Gastrocnemius medialis (tissue), 4 donors: ENCODE measurements around the gene TBX5.

ENCODE experiments used
- POLR2A ChIP-seq, 2 donors: fragments of 450-650 bp; IDR thresholded peaks; one replicate each; pipeline ENCODE4 v1.6.1; 2017; ENCODE audit warnings: antibody characterized with exemption in 2 of 2, mild to moderate bottlenecking in 2 of 2, moderate library complexity in 2 of 2
- TF ChIP-seq, protein P1 (sequence below), 5 experiments: fragments of 450-650 bp in 3 of 5; fragments of 200-600 bp in 2 of 5; sonication (generic) in 2 of 5; IDR thresholded peaks in 4 of 5; conservative IDR thresholded peaks in 1 of 5; 1 replicate in 4 of 5; 2 replicates in 1 of 5; pipeline ENCODE4 v1.5.1; 2016 to 2019; ENCODE audit warnings: antibody characterized with exemption in 5 of 5, mild to moderate bottlenecking in 3 of 5, moderate library complexity in 3 of 5

DNA sequence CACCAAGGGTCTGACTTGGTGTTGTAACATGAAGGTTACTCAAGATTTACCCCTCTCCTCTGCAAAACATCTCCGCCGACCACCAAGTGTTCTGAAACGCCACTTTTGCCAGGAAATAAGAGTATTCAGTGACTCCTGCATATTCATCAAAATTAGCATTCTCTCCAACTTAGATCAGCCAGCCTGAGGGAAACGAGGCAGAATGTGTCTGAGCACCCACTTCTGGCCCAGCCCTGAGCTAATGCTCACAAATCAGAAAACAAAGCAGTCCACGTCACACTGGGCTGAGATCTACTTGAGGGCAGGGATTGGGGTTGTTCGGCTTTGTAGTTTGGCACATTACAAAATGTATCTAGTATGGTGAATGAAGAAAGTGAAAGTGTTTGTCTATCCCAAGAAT lies 64.3 kb downstream of the TBX5 start:
- TF ChIP-seq, protein P1, sequence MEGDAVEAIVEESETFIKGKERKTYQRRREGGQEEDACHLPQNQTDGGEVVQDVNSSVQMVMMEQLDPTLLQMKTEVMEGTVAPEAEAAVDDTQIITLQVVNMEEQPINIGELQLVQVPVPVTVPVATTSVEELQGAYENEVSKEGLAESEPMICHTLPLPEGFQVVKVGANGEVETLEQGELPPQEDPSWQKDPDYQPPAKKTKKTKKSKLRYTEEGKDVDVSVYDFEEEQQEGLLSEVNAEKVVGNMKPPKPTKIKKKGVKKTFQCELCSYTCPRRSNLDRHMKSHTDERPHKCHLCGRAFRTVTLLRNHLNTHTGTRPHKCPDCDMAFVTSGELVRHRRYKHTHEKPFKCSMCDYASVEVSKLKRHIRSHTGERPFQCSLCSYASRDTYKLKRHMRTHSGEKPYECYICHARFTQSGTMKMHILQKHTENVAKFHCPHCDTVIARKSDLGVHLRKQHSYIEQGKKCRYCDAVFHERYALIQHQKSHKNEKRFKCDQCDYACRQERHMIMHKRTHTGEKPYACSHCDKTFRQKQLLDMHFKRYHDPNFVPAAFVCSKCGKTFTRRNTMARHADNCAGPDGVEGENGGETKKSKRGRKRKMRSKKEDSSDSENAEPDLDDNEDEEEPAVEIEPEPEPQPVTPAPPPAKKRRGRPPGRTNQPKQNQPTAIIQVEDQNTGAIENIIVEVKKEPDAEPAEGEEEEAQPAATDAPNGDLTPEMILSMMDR (IDR thresholded peaks at IDR 0.05 in 4 of 5, conservative IDR thresholded peaks at IDR 0.05 in 1 of 5) = no peak
- TF ChIP-seq POLR2A (IDR thresholded peaks at IDR 0.05) = no peak
